ENCODE results near the gene UEVLD. TPM values are rescaled to one million over a fixed set of nuclear protein-coding genes. Genes with fewer than 3 reads are reported as not detected.

The UEVLD gene
- polyA plus RNA-seq, 1 donor from 2014 or later = 11.3 TPM

DNA sequence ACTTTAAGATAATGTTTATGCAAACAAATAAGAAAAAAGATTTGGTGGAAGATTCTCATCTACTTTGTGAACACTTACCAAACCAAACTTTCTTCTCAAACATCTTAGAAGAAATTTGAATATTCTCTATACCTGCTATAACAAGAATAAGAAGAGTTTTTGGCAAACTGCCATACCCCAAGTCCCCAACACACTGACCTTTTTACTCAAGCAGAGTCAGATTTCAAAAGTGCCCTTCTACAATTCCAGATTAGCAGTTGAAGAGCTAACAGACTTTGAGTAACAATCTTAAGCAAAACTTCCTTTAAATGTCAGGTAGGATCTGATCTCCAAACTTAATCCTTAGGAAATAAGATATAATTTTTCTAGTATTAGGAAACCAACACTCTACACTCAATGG is 95.6 kb downstream of the UEVLD start:
- H3K27ac ChIP-seq (ENCODE audit: low read length) = no peak overlapping the region
- no peaks in the 10 kb centered on the region for H3K36me3 ChIP-seq (ENCODE audit: insufficient read depth, low read length)

GRCh38 chr11:18491924-18492323 is 96.6 kb downstream of the UEVLD start:
- Histone ChIP-seq H4K20me1 (ENCODE audit: insufficient read depth) (no peaks in the 10 kb centered on the region), H3F3A (ENCODE audit: insufficient read depth, low read length, poor library complexity, severe bottlenecking) (no peaks in the 10 kb centered on the region), H3K4me3 (ENCODE audit: low read length) (no peak overlapping the region), H3K9ac (ENCODE audit: low read length) (no peak overlapping the region), H2AFZ (ENCODE audit: low read depth, low read length) (no peak overlapping the region), H3K79me2 (replicated peaks; ENCODE audit: insufficient read depth, low read length) (no peaks in the 10 kb centered on the region), H3K27ac (ENCODE audit: low read length) (no peak overlapping the region), H3K9me3 (ENCODE audit: low read length) (no peaks in the 10 kb centered on the region), H3K9me2 (ENCODE audit: insufficient read depth, low read length) (no peaks in the 10 kb centered on the region), H3K4me2 (ENCODE audit: low read length) (no peak overlapping the region), H3K27me3 (ENCODE audit: insufficient read depth, low read depth, low read length) (no peaks in the 10 kb centered on the region), H3K36me3 (ENCODE audit: insufficient read depth, low read length) (no peaks in the 10 kb centered on the region)
- no peak for TF ChIP-seq REST (IDR thresholded peaks at IDR 0.05; ENCODE audit: borderline replicate concordance)
- no peak for TF ChIP-seq RAD21 (conservative IDR thresholded peaks at IDR 0.05)
- no peak for TF ChIP-seq TAF1 (IDR thresholded peaks at IDR 0.05; ENCODE audit: low read depth)
- TF ChIP-seq POLR2AphosphoS5 (IDR thresholded peaks at IDR 0.05) = no peak
- no peak for TF ChIP-seq EZH2 (IDR thresholded peaks at IDR 0.05; ENCODE audit: borderline replicate concordance, insufficient read depth, low read length, poor library complexity, severe bottlenecking)
- no peak for TF ChIP-seq EP300 (conservative IDR thresholded peaks at IDR 0.05; ENCODE audit: poor library complexity, severe bottlenecking)
- no peak for TF ChIP-seq MXI1 (conservative IDR thresholded peaks at IDR 0.05; ENCODE audit: poor library complexity, severe bottlenecking)
- TF ChIP-seq SMC3 (conservative IDR thresholded peaks at IDR 0.05; ENCODE audit: poor library complexity) = no peak

More for the DNA sequence above, 95.6 kb downstream of the UEVLD start:
- no peak overlapping the region for H3K4me2 ChIP-seq (ENCODE audit: low read length)
- H3K9ac ChIP-seq (ENCODE audit: low read length) = no peak overlapping the region
- H3F3A ChIP-seq (ENCODE audit: insufficient read depth, low read length, poor library complexity, severe bottlenecking) = no peaks in the 10 kb centered on the region
- H3K9me2 ChIP-seq (ENCODE audit: insufficient read depth, low read length) = no peaks in the 10 kb centered on the region
- H2AFZ ChIP-seq (ENCODE audit: low read depth, low read length) = no peak overlapping the region
- TF ChIP-seq EZH2 (IDR thresholded peaks at IDR 0.05; ENCODE audit: borderline replicate concordance, insufficient read depth, low read length, poor library complexity, severe bottlenecking) (no peak), SMC3 (conservative IDR thresholded peaks at IDR 0.05; ENCODE audit: poor library complexity) (no peak), CTCF (IDR thresholded peaks at IDR 0.05; ENCODE audit: poor library complexity, severe bottlenecking) (no peak), POLR2AphosphoS5 (IDR thresholded peaks at IDR 0.05) (no peak), EP300 (conservative IDR thresholded peaks at IDR 0.05; ENCODE audit: poor library complexity, severe bottlenecking) (no peak), REST (IDR thresholded peaks at IDR 0.05; ENCODE audit: borderline replicate concordance) (no peak), TAF1 (IDR thresholded peaks at IDR 0.05; ENCODE audit: low read depth) (no peak), MXI1 (conservative IDR thresholded peaks at IDR 0.05; ENCODE audit: poor library complexity, severe bottlenecking) (no peak), RAD21 (conservative IDR thresholded peaks at IDR 0.05) (no peak)
- no peaks in the 10 kb centered on the region for H3K27me3 ChIP-seq (ENCODE audit: insufficient read depth, low read depth, low read length)
- no peaks in the 10 kb centered on the region for H4K20me1 ChIP-seq (ENCODE audit: insufficient read depth)
- no peaks in the 10 kb centered on the region for H3K79me2 ChIP-seq (replicated peaks; ENCODE audit: insufficient read depth, low read length)
- H3K4me3 ChIP-seq (ENCODE audit: low read length) = no peak overlapping the region
- no peaks in the 10 kb centered on the region for H3K9me3 ChIP-seq (ENCODE audit: low read length)
